ENCODE measurements around the gene FZD4. TPM values are rescaled to one million over a fixed set of nuclear protein-coding genes. Genes with fewer than 3 reads are reported as not detected.
"Not testable (repeated sequence)": the region's sequence is repeated elsewhere in the genome, so short reads cannot be mapped to it uniquely, and the experiment has no call there.

Gene FZD4
- total RNA-seq, 2 experiments from 2014 or later, result 0.16 to 0.44 TPM

DNA sequence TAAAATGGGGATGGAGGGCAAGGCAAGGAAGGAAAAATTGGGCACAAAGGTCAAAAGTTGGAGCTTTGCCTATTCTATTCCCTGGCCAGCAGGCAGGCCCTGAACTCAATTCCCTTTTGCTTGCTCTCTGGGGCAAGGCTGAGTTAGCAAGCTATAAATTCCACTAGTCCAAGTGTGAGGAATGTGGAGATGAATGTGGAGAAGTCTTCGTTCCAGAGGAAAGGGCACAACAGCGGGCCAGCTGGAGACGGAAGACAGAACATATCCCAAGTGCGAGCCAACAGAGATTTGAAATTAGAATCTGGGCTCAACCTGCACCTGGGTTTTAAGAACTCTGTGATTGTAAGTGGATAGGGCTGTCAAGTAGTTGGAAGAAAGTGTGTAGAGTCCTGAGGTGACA is 29.5 kb upstream of the FZD4 start:
- Mint-ChIP-seq H3K27me3 (peaks cover 6% of the 10 kb centered on the region), H3K36me3 (no peaks in the 10 kb centered on the region), H3K4me3 (no peak overlapping the region), H3K9me3 (ENCODE audit: low read depth) (no peaks in the 10 kb centered on the region), H3K4me1 (no peaks in the 10 kb centered on the region), H3K27ac (no peak overlapping the region)
- CTCF ChIA-PET, result interaction anchor here (1.6 kb wide), 1 partner anchor 10 kb away, joined by 4 read pairs; no protein-coding TSS in a partner anchor
- ATAC-seq, result no peak
- DNase-seq, result no peak

DNA sequence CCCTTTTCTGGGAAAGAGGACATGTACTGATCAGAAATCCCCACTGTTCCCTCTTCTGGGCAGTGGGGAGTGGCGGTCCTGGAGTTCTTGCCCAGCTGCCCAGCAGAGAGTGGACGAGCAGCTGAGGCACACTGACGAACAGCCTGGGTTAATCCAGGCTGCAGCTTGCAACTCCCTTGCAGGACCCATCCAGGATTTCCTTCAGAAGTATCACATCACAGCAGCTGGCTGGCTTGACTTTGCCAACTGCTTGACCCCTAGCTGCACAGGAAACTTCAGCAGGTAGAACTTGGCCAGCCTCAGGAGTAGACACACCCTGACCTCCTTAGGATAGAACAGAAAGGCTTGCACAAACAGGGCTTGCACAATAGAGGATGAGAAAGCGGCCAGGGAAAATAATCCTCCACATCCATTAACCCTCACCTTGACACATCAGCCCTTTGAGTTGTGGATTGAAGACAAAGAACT is 27.9 kb upstream of the FZD4 start:
- CTCF ChIA-PET, result no interaction called here
- H3K4me3 Mint-ChIP-seq, result no peak overlapping the region

DNA sequence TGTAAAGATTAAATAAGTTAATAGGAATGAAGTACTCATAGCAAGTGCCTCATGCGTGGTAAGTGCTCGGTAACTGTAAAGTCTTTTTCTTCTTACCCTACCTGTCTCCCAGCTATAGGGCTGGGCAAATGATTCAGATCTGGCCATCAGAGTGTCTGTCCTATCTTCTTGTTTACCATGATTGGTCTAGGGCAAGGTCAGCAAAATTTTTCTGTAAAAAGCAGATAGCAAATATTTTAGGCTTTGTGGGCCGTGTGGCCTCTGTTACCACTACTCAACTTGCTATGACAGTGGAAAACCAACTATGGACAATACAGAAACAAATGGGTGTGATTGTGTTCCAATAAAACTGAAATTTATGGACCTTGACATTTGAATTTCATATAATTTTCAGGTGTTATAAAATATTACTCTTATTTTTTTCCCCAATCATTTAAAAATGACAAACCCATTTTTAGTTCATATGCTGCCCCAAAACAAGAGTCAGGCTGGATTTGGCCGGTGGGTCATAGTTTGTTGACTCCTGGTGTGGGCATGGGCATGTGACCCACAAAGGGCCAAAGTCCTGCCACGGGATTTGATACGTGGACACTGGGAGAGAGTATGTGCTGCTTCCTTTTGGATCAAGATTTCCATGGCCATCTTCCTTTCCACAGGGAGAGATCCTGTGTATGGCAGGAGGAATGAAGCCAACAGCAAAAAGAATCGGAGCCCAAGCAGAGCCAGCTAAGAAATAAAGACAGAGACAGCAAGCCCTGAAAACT is 26.8 kb upstream of the FZD4 start:
- CTCF ChIA-PET, result interaction anchor here (0.8 kb wide), 1 partner anchor 308 kb away, joined by 3 read pairs; no protein-coding TSS in a partner anchor
- ATAC-seq, result no peak
- Mint-ChIP-seq H3K4me1 (no peaks in the 10 kb centered on the region), H3K27ac (no peak overlapping the region), H3K36me3 (no peaks in the 10 kb centered on the region), H3K27me3 (no peaks in the 10 kb centered on the region), H3K9me3 (ENCODE audit: low read depth) (no peaks in the 10 kb centered on the region), H3K4me3 (no peak overlapping the region)
- no peak for DNase-seq

More for the DNA sequence above, 27.9 kb upstream of the FZD4 start:
- no peak for ATAC-seq
- no peaks in the 10 kb centered on the region for H3K4me1 Mint-ChIP-seq
- H3K27me3 Mint-ChIP-seq, result no peaks in the 10 kb centered on the region
- no peak overlapping the region for H3K27ac Mint-ChIP-seq
- no peaks in the 10 kb centered on the region for H3K9me3 Mint-ChIP-seq (ENCODE audit: low read depth)
- no peak for DNase-seq
- H3K36me3 Mint-ChIP-seq, result no peaks in the 10 kb centered on the region

DNA sequence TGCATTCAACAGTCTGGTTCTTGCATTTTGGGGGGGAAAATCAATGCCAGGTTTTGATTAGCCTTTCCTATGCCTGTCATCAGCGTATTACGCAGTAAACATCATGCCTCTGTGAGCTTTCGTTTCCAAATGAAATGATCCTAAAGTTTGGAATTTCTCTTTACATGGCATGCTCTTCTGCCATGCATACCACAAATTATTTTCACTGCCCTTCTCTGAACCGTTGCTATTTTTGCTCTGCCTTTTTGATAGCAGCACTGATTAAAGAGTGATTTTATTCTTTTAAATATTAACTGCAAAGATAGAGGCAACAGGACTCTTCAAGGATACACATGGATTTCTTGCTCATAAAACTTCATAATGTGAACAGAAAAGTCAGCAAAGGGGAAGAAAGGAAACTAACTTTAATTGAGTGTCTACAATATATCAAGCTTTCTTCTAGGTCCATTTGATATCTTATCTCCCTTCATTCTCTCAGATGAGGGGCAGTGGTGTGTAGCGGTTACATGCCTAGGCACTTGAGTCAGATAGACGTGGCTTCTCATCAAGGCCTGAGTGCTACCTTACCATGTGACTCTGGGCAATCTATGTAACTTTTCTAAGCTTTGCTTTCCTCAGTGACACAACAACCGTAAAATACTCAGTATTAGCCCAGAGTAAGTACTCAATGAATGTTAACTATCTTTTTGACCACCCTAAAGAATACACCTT is 25.0 kb upstream of the FZD4 start:
- CTCF ChIA-PET, result interaction anchor here (0.7 to 1.0 kb wide), 4 partner anchors 15 to 309 kb away, joined by 3 to 4 read pairs (median 3); no protein-coding TSS in a partner anchor

DNA sequence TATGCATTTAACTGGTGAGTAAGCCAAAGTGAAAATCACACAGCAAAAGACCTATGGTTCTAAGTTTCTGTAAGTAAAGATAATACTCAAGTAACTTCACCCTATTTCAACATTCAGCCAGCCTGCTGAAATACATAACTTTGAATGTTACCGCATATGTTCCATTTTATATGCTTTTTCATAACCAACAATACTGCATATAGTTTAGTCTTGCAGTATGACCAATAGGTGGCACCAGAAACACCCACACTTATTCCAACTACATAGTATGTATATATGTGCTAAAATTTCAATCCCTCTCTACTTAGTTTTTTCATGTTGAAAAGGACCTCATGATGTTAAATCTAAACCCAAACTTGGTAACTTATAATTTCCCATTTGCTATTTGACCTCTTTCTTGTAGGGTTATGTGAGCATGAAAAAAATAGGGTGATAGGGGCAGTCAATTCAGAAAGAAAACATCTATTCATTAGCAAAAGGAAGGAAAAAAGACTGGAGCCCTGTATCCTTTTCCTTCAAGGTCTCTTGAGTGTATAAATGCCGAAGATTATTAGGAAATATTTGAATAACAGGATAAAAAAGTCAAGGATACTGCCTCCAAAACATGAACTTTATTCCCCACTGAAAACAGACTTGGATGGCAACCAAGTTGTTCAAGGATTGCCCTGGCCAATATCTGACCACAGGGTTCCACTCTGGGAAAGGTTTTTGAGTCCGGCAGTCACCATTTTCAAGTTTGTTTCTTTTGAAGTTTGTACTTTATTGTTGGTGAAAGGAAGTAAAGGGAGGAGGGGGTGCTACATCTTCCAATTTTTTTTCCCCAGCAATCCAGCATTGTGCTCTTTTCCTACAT is 23.8 kb upstream of the FZD4 start:
- DNase-seq, result no peak
- H3K9me3 Mint-ChIP-seq (ENCODE audit: low read depth), result no peaks in the 10 kb centered on the region

More for the DNA sequence above, 25.0 kb upstream of the FZD4 start:
- H3K4me1 Mint-ChIP-seq, result no peaks in the 10 kb centered on the region
- DNase-seq (no peak), ATAC-seq (no peak)
- H3K27me3 Mint-ChIP-seq, result no peaks in the 10 kb centered on the region
- no peaks in the 10 kb centered on the region for H3K36me3 Mint-ChIP-seq
- no peak overlapping the region for H3K27ac Mint-ChIP-seq
- no peaks in the 10 kb centered on the region for H3K9me3 Mint-ChIP-seq (ENCODE audit: low read depth)
- no peak overlapping the region for H3K4me3 Mint-ChIP-seq

DNA sequence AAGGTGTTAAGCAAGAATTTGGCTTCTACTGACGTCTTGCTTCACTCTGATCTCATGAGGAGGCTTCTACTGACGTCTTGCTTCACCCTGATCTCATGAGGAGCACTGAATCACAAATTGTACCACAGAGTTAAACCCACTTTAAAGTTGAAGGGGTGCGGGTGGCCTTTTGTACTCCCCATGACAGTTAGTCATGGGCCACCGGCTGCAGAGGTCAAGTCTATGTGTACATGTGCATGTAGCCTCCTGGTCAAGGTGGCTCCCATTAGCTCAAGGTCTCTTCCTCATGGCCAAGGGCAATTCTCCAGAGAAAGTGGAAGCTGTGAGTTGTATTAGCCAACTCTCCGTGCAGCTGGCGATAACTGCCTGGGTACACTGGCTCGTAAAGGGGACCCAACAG is 23.1 kb upstream of the FZD4 start:
- H3K36me3 Mint-ChIP-seq, result peaks cover 1% of the 10 kb centered on the region
- ATAC-seq, result no peak
- CTCF ChIA-PET, result interaction anchor here (0.6 kb wide), 1 partner anchor 311 kb away, joined by 3 read pairs; no protein-coding TSS in a partner anchor
- no peak for DNase-seq
- peaks cover 2% of the 10 kb centered on the region for H3K27me3 Mint-ChIP-seq
- no peaks in the 10 kb centered on the region for H3K9me3 Mint-ChIP-seq (ENCODE audit: low read depth)
- H3K27ac Mint-ChIP-seq, result no peak overlapping the region
- H3K4me1 Mint-ChIP-seq, result no peaks in the 10 kb centered on the region
- H3K4me3 Mint-ChIP-seq, result no peak overlapping the region

More for the DNA sequence above, 23.8 kb upstream of the FZD4 start:
- CTCF ChIA-PET, result interaction anchor here (0.7 kb wide), 1 partner anchor 310 kb away, joined by 3 read pairs; no protein-coding TSS in a partner anchor
- H3K36me3 Mint-ChIP-seq, result no peaks in the 10 kb centered on the region
- no peak overlapping the region for H3K27ac Mint-ChIP-seq
- peaks cover 2% of the 10 kb centered on the region for H3K27me3 Mint-ChIP-seq
- no peaks in the 10 kb centered on the region for H3K4me1 Mint-ChIP-seq
- no peak overlapping the region for H3K4me3 Mint-ChIP-seq
- peak; percentile 69 for ATAC-seq

DNA sequence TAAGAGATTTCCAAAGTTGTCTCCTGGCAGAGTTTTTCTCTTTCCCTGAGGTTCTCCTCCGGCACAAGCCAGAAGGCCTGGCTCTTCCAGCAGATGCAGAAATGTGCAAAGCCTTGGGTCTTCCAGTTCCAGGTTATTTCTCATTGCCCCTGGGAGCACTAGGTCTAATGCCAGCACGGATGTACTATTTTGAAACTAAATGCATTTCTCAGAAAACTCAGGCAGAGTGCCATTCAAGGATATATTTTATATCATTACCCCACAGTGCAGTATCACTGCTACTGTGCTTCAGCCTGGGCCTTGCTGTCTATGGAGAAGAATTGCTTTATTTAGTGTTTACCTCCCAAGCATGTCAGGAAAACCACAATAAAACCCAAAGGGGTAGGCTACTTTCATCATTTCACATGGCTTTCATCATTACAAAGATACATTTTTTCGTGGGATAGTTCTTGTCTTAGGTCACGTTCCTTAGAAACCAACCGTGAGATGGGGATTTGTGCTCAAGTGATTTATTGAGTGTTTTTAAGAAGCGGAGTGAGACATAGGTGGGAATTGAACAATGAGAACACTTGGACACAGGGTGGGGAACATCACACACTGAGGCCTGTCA is 22.4 kb upstream of the FZD4 start:
- DNase-seq (no peak), ATAC-seq (no peak)
- no peak overlapping the region for H3K27ac Mint-ChIP-seq
- peaks cover 2% of the 10 kb centered on the region for H3K9me3 Mint-ChIP-seq (ENCODE audit: low read depth)
- H3K27me3 Mint-ChIP-seq, result peaks cover 5% of the 10 kb centered on the region
- H3K4me1 Mint-ChIP-seq, result no peaks in the 10 kb centered on the region
- peaks cover 4% of the 10 kb centered on the region for H3K36me3 Mint-ChIP-seq
- H3K4me3 Mint-ChIP-seq, result no peak overlapping the region
- CTCF ChIA-PET, result interaction anchor here (0.9 to 1.3 kb wide), 2 partner anchors 10 to 38 kb away, joined by 3 to 4 read pairs; no protein-coding TSS in a partner anchor

DNA sequence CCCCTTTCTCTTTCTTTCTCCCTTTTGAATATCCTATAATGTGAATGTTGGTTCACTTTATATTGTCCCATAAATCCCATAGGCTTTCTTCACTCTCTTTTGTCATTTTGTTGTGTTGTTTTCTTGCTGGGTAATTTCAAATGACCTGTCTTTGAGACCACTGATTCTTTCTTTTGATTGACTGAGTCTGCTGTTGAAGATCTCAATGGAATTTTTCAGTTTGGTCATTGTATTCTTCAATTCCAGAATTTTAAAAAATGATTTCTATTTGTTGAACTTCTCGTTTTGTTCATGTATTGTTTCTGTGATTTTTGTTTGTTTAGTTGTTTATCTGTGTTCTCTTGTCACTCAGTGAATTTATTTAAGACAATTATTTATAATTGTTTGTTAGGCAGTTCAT is 17.5 kb upstream of the FZD4 start:
- H3K9me3 Mint-ChIP-seq (ENCODE audit: low read depth), result peaks cover 2% of the 10 kb centered on the region
- CTCF ChIA-PET, result interaction anchor here (1.2 kb wide), 1 partner anchor 37 kb away, joined by 3 read pairs; no protein-coding TSS in a partner anchor
- peaks cover 4% of the 10 kb centered on the region for H3K36me3 Mint-ChIP-seq
- ATAC-seq (no peak), DNase-seq (no peak)
- peaks cover 19% of the 10 kb centered on the region for H3K27me3 Mint-ChIP-seq
- H3K4me1 Mint-ChIP-seq, result no peaks in the 10 kb centered on the region
- H3K27ac Mint-ChIP-seq, result no peak overlapping the region
- no peak overlapping the region for H3K4me3 Mint-ChIP-seq

DNA sequence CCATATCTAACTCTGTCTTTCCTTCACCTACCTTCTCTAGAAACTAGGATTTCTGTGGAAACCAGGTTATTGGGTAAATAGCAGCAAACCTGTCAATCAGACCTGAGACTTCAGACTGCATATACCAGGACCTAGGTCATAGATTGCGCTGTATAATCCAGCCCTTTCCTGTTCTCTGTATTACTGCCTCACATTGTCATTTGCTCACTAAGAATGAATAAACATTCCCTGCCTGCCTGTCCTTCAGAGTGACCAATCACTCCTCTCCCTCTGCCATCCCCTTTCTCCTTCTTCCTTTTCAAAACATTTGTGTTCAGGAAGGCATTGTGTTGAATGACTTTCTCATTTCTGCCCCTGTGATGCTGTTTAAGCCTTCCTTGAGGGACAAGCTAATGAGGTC is 14.1 kb upstream of the FZD4 start:
- H3K9me3 Mint-ChIP-seq (ENCODE audit: low read depth), result peaks cover 2% of the 10 kb centered on the region

DNA sequence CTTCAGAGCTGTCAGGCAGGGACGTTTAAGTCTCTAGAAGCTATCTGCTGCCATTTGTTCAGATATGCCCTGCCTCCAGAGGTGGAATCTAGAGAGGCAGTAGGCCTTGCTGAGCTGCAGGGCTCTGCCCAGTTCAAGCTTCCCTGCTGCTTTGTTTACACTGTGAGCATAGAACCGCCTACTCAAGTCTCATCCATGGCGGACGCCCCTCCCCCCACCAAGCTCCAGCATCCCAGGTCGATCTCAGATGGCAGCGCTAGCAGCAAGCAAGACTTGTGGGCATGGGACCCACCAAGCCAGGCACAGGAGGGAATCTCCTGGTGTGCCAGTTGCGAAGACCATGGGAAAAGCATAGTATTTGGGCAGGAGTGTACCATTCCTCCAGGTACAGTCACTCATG is 12.4 kb upstream of the FZD4 start:
- H3K27me3 Mint-ChIP-seq, result peaks cover 46% of the 10 kb centered on the region
- not testable (repeated sequence) for H3K4me3 Mint-ChIP-seq; H3K4me1 Mint-ChIP-seq; H3K36me3 Mint-ChIP-seq; DNase-seq; H3K27ac Mint-ChIP-seq; ATAC-seq; H3K9me3 Mint-ChIP-seq (ENCODE audit: low read depth)
- CTCF ChIA-PET, result interaction anchor here (1.0 kb wide), 2 partner anchors 9 to 28 kb away, joined by 3 to 4 read pairs; no protein-coding TSS in a partner anchor

More for the DNA sequence above, 14.1 kb upstream of the FZD4 start:
- DNase-seq (no peak), ATAC-seq (no peak)
- Mint-ChIP-seq H3K36me3 (peaks cover 4% of the 10 kb centered on the region), H3K27me3 (peaks cover 35% of the 10 kb centered on the region), H3K4me3 (no peak overlapping the region), H3K27ac (no peak overlapping the region), H3K4me1 (no peaks in the 10 kb centered on the region)
- CTCF ChIA-PET, result no interaction called here

DNA sequence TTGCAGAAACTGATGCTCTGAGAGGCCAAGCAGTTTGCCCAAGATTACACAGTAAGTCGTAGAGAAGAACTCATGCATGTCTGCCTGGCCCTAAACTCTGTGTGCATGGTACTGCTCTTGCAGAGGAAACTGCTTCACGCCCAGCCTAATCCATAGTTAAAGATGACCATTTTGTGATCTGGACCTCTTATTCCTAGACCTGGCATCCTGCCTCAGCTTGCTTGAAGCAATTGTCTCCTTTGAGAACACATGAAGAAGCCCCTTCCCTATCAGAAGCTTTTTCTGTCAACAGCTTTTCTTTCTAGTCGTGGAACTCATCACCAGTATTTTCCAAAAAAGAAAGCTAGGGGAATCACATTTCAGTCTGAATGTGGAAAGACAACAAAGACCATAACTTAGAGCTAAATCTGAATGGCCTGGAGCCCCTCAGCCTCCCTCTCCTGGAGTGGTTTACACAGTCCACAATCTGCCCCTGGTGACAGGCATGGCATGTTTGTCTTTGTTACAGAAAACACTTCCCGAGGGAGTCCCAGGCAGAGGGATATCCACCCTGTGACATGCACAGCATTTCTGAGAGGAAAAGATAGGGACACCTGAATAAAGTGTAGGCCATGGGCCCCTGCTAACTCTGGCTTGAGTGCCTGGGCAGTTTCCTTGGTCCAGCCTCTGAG is 2.9 kb upstream of the FZD4 start:
- Mint-ChIP-seq H3K4me3 (no peak overlapping the region), H3K27ac (no peak overlapping the region), H3K4me1 (peaks cover 11% of the 10 kb centered on the region), H3K9me3 (ENCODE audit: low read depth) (no peaks in the 10 kb centered on the region), H3K36me3 (no peaks in the 10 kb centered on the region), H3K27me3 (peaks cover 74% of the 10 kb centered on the region)
- ATAC-seq, result no peak
- CTCF ChIA-PET, result interaction anchor here (0.5 to 2.1 kb wide), 4 partner anchors 10 to 619 kb away, joined by 3 to 8 read pairs (median 4); no protein-coding TSS in a partner anchor
- DNase-seq, result no peak

DNA sequence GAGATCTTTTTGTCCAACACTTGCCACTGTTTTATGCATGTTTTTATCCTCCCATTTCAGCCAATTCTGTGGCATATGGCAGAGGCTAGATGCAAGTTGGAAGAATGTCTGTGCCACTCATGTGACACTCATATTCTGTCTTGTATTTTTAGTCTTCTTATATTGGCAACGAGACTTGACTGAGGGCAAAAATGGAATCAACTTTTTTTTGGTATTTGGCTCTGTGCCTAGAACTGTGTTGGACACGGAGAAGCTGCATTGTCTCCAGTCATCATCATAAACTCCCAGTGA is 1.7 kb upstream of the FZD4 start:
- Mint-ChIP-seq H3K36me3 (no peaks in the 10 kb centered on the region), H3K4me1 (peaks cover 11% of the 10 kb centered on the region), H3K9me3 (ENCODE audit: low read depth) (no peaks in the 10 kb centered on the region), H3K27me3 (peaks cover 74% of the 10 kb centered on the region), H3K4me3 (peak overlapping the region; percentile 11), H3K27ac (no peak overlapping the region)
- DNase-seq (no peak), ATAC-seq (no peak)
- CTCF ChIA-PET, result interaction anchor here (1.2 to 3.0 kb wide), 2 partner anchors 17 to 18 kb away, joined by 4 to 19 read pairs; no protein-coding TSS in a partner anchor
